Neural cell (in vitro differentiated cells): Measurements from ENCODE around the gene PRUNE2. TPM values are rescaled to one million over a fixed set of nuclear protein-coding genes. Genes with fewer than 3 reads are reported as not detected.
A peak's percentile ranks its signal among the peaks of the same experiment; 100 is the strongest.

ENCODE experiments used
- H2AFZ ChIP-seq: fragments of 200-600, 300-800 bp; sonication (generic), shearing (Covaris generic); 2 replicates; pipeline ENCODE4 v1.6.0; 2014; ENCODE audit warnings: low read depth, mild to moderate bottlenecking, antibody characterized with exemption, low read length, moderate library complexity
- H3F3A ChIP-seq: fragments of 200-600 bp; shearing (Covaris generic); 2 replicates; pipeline ENCODE4 v1.6.1; 2016; ENCODE audit warnings: mild to moderate bottlenecking, moderate library complexity, mixed read lengths, antibody characterized with exemption, low read length; ENCODE audit not compliant: insufficient read depth, poor library complexity, severe bottlenecking
- H3K27ac ChIP-seq: fragments of 200-600, 300-800 bp; sonication (generic), shearing (Covaris generic); 2 replicates; pipeline ENCODE4 v1.5.1; 2014; ENCODE audit warnings: mild to moderate bottlenecking, low read length, moderate library complexity
- H3K27me3 ChIP-seq: fragments of 300-800, 200-600 bp; sonication (generic), shearing (Covaris generic); 2 replicates; pipeline ENCODE4 v1.6.0; 2014; ENCODE audit warnings: mild to moderate bottlenecking, low read depth, low read length, moderate library complexity; ENCODE audit not compliant: insufficient read depth
- H3K36me3 ChIP-seq: fragments of 300-800, 200-600 bp; sonication (generic), shearing (Covaris generic); 2 replicates; pipeline ENCODE4 v1.5.1; 2014; ENCODE audit warnings: mild to moderate bottlenecking, antibody characterized with exemption, low read length, moderate library complexity; ENCODE audit not compliant: insufficient read depth
- H3K4me2 ChIP-seq: fragments of 300-800, 200-600 bp; sonication (generic), shearing (Covaris generic); 2 replicates; pipeline ENCODE4 v1.6.0; 2014; ENCODE audit warnings: mild to moderate bottlenecking, low read length
- H3K4me3 ChIP-seq: fragments of 300-800, 200-600 bp; sonication (generic), shearing (Covaris generic); 2 replicates; pipeline ENCODE4 v1.5.1; 2014; ENCODE audit warnings: mild to moderate bottlenecking, low read length, moderate library complexity
- H3K79me2 ChIP-seq: fragments of 200-600 bp; shearing (Covaris generic); replicated peaks from 2 replicates; pipeline ENCODE4 v1.6.0; 2014; ENCODE audit warnings: mild to moderate bottlenecking, low read length, moderate library complexity; ENCODE audit not compliant: insufficient read depth
- H3K9ac ChIP-seq: fragments of 300-800, 200-600 bp; sonication (generic), shearing (Covaris generic); 2 replicates; pipeline ENCODE4 v1.6.1; 2016; ENCODE audit warnings: mild to moderate bottlenecking, low read length, mixed read lengths
- H3K9me2 ChIP-seq: fragments of 200-600 bp; shearing (Covaris generic); 2 replicates; pipeline ENCODE4 v1.6.1; 2016; ENCODE audit warnings: mild to moderate bottlenecking, low read length, mixed read lengths; ENCODE audit not compliant: insufficient read depth
- H3K9me3 ChIP-seq: fragments of 200-600, 300-800 bp; sonication (generic), shearing (Covaris generic); 2 replicates; pipeline ENCODE4 v1.6.1; 2016; ENCODE audit warnings: mild to moderate bottlenecking, mixed run types, low read length, moderate library complexity, mixed read lengths
- H4K20me1 ChIP-seq: fragments of 200-600 bp; shearing (Covaris generic); 2 replicates; pipeline ENCODE4 v1.6.1; 2016; ENCODE audit warnings: mild to moderate bottlenecking, mixed run types; ENCODE audit not compliant: insufficient read depth
- CTCF ChIP-seq: fragments of 450-650 bp; IDR thresholded peaks from 2 replicates; pipeline ENCODE4 v1.5.1; 2014; ENCODE audit warnings: antibody characterized with exemption, mild to moderate bottlenecking, moderate library complexity; ENCODE audit not compliant: poor library complexity, severe bottlenecking
- EP300 ChIP-seq: fragments of 450-650 bp; conservative IDR thresholded peaks from 2 replicates; pipeline ENCODE4 v1.6.1; 2014; ENCODE audit warnings: antibody characterized with exemption, mild to moderate bottlenecking, moderate library complexity; ENCODE audit not compliant: poor library complexity, severe bottlenecking
- EZH2 ChIP-seq: fragments of 200-600, 300-800 bp; shearing (Covaris generic), sonication (generic); IDR thresholded peaks from 2 replicates; pipeline ENCODE4 v1.6.1; 2014; ENCODE audit warnings: antibody characterized with exemption, low read length, borderline replicate concordance, mild to moderate bottlenecking; ENCODE audit not compliant: insufficient read depth, poor library complexity, severe bottlenecking
- MXI1 ChIP-seq: fragments of 450-650 bp; conservative IDR thresholded peaks from 2 replicates; pipeline ENCODE4 v1.6.1; 2014; ENCODE audit warnings: antibody characterized with exemption, mild to moderate bottlenecking; ENCODE audit not compliant: poor library complexity, severe bottlenecking
- POLR2AphosphoS5 ChIP-seq: IDR thresholded peaks from 2 replicates; pipeline ENCODE4 v1.6.1; 2012
- RAD21 ChIP-seq: fragments of 450-650 bp; conservative IDR thresholded peaks from 2 replicates; pipeline ENCODE4 v1.6.1; 2014; ENCODE audit warnings: antibody characterized with exemption, mild to moderate bottlenecking, moderate library complexity
- SMC3 ChIP-seq: fragments of 450-650 bp; conservative IDR thresholded peaks from 2 replicates; pipeline ENCODE4 v1.6.1; 2014; ENCODE audit warnings: antibody characterized with exemption, mild to moderate bottlenecking, moderate library complexity; ENCODE audit not compliant: poor library complexity
- TAF1 ChIP-seq: IDR thresholded peaks from 2 replicates; pipeline ENCODE4 v1.6.1; 2012; ENCODE audit warnings: low read depth
- polyA plus RNA-seq: library from polyadenylated mRNA; depleted of rRNA; stranded (reverse); fragments of >200 nt; gene quantifications from 2 replicates; pipeline ENCODE4 v1.2.3, GENCODE V29; 2014
- TF ChIP-seq, protein P1 (sequence below): IDR thresholded peaks from 2 replicates; pipeline ENCODE4 v1.6.1; 2012; ENCODE audit warnings: borderline replicate concordance

The PRUNE2 gene
- polyA plus RNA-seq, 1 donor from 2014 or later = 9.7 TPM

DNA sequence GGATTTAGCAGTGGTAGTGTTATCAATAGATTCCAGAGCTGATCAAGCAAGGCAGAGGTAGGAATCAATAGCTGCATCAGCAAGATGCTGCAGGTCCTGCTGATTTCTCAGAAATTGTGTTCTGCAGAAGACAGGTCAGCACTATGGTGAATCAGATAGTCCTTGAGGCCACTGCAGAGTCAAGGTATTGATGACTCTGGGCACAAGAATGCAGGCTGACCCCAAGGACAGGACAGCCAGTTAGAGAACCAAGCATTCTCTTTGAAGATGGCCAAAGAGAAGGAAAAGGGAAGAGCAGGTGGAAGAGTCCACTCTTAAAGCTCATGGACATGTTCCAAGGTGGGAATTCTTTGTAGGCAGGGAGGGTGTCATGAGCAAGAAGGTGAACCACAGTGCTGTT is 28.0 kb downstream of the PRUNE2 start:
- no peaks in the 10 kb centered on the region for H4K20me1 ChIP-seq
- H3K9me3 ChIP-seq = no peaks in the 10 kb centered on the region
- H2AFZ ChIP-seq = no peak overlapping the region
- no peak overlapping the region for H3K4me3 ChIP-seq
- H3F3A ChIP-seq = no peaks in the 10 kb centered on the region
- H3K36me3 ChIP-seq = no peaks in the 10 kb centered on the region
- H3K9me2 ChIP-seq = no peaks in the 10 kb centered on the region
- no peak overlapping the region for H3K9ac ChIP-seq
- no peak overlapping the region for H3K4me2 ChIP-seq
- no peaks in the 10 kb centered on the region for H3K79me2 ChIP-seq
- TF ChIP-seq TAF1 (no peak), POLR2AphosphoS5 (no peak)
- TF ChIP-seq, protein P1, sequence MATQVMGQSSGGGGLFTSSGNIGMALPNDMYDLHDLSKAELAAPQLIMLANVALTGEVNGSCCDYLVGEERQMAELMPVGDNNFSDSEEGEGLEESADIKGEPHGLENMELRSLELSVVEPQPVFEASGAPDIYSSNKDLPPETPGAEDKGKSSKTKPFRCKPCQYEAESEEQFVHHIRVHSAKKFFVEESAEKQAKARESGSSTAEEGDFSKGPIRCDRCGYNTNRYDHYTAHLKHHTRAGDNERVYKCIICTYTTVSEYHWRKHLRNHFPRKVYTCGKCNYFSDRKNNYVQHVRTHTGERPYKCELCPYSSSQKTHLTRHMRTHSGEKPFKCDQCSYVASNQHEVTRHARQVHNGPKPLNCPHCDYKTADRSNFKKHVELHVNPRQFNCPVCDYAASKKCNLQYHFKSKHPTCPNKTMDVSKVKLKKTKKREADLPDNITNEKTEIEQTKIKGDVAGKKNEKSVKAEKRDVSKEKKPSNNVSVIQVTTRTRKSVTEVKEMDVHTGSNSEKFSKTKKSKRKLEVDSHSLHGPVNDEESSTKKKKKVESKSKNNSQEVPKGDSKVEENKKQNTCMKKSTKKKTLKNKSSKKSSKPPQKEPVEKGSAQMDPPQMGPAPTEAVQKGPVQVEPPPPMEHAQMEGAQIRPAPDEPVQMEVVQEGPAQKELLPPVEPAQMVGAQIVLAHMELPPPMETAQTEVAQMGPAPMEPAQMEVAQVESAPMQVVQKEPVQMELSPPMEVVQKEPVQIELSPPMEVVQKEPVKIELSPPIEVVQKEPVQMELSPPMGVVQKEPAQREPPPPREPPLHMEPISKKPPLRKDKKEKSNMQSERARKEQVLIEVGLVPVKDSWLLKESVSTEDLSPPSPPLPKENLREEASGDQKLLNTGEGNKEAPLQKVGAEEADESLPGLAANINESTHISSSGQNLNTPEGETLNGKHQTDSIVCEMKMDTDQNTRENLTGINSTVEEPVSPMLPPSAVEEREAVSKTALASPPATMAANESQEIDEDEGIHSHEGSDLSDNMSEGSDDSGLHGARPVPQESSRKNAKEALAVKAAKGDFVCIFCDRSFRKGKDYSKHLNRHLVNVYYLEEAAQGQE = no peak
- H3K27ac ChIP-seq = no peak overlapping the region
- no peaks in the 10 kb centered on the region for H3K27me3 ChIP-seq

- no peaks in the 10 kb centered on the region for H3K36me3 ChIP-seq
Measured at GRCh38 chr9:76876098-76876497, 29.8 kb downstream of the PRUNE2 start.

DNA sequence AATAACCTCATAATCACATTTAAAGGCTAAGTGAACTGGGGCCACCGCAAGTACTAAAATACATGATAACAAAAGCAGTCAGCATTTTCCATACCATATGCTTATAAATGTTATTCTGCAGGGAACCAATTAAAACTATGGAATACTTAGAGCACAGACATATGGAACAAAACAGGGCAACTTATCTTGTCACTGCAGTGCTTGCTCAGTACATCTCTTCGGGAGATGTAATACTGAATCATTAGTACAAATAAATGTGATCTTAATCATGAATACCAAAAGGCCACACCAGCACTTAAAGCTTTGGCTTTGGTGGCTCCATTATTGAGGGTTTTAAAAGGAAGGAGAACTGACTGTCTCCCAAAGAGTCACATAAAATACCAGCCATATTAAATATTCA is 32.1 kb downstream of the PRUNE2 start:
- H3K79me2 ChIP-seq = no peaks in the 10 kb centered on the region
- H3K27ac ChIP-seq = no peak overlapping the region
- H2AFZ ChIP-seq = no peak overlapping the region

More at GRCh38 chr9:76876098-76876497, 29.8 kb downstream of the PRUNE2 start:
- H3K79me2 ChIP-seq = no peaks in the 10 kb centered on the region
- no peak overlapping the region for H3K27ac ChIP-seq
- no peak overlapping the region for H3K4me2 ChIP-seq
- no peak overlapping the region for H2AFZ ChIP-seq
- H3K9me3 ChIP-seq = no peaks in the 10 kb centered on the region
- no peak overlapping the region for H3K9ac ChIP-seq
- no peaks in the 10 kb centered on the region for H3K9me2 ChIP-seq
- H3K4me3 ChIP-seq = no peak overlapping the region
- TF ChIP-seq POLR2AphosphoS5 = no peak
- TF ChIP-seq EP300 = no peak
- no peak for TF ChIP-seq SMC3
- TF ChIP-seq EZH2 = no peak
- no peak for TF ChIP-seq RAD21
- TF ChIP-seq CTCF = no peak
- no peak for TF ChIP-seq MXI1
- H3F3A ChIP-seq = no peaks in the 10 kb centered on the region
- H4K20me1 ChIP-seq = no peaks in the 10 kb centered on the region
- H3K27me3 ChIP-seq = no peaks in the 10 kb centered on the region

More for the DNA sequence above, 32.1 kb downstream of the PRUNE2 start:
- no peaks in the 10 kb centered on the region for H3F3A ChIP-seq
- no peaks in the 10 kb centered on the region for H4K20me1 ChIP-seq
- H3K4me2 ChIP-seq = no peak overlapping the region
- no peaks in the 10 kb centered on the region for H3K27me3 ChIP-seq
- no peaks in the 10 kb centered on the region for H3K36me3 ChIP-seq
- no peaks in the 10 kb centered on the region for H3K9me2 ChIP-seq
- no peak for TF ChIP-seq RAD21
- TF ChIP-seq, protein P1 = no peak
- TF ChIP-seq EP300 = no peak
- no peak for TF ChIP-seq TAF1
- TF ChIP-seq MXI1 = no peak
- no peak for TF ChIP-seq POLR2AphosphoS5
- H3K9me3 ChIP-seq = no peaks in the 10 kb centered on the region
- H3K9ac ChIP-seq = no peak overlapping the region
- peak overlapping the region; percentile 45 for H3K4me3 ChIP-seq
